DMS 273 (cell line): ENCODE measurements around the gene CHST8.

Experiments
- DNase-seq: peaks from one replicate; lab custom pipeline; 2025; ENCODE audit not compliant: unreplicated experiment; lab: John Stamatoyannopoulos, UW

The CHST8 gene

GRCh38 chr19:33785795-33786194 lies 164.0 kb downstream of the CHST8 start:
- DNase-seq = no peak

GRCh38 chr19:33788676-33789075 lies 166.9 kb downstream of the CHST8 start:
- DNase-seq = no peak

- no peak for DNase-seq
Observed at GRCh38 chr19:33789344-33789743, 167.6 kb downstream of the CHST8 start.

GRCh38 chr19:33794683-33795369 lies 173.1 kb downstream of the CHST8 start:
- no peak for DNase-seq

GRCh38 chr19:33795370-33796163 lies 173.8 kb downstream of the CHST8 start:
- DNase-seq = peak; percentile 92

GRCh38 chr19:33796164-33796875 lies 174.6 kb downstream of the CHST8 start, which contains the start of gene KCTD15:
TSS of gene KCTD15 (plus strand) at chr19:33796870. CDS start at chr19:33800455, 3,585 bp downstream.
- DNase-seq = peak; percentile 82

GRCh38 chr19:33797802-33798671 lies 176.3 kb downstream of the CHST8 start:
- DNase-seq = peak; percentile 60

GRCh38 chr19:33798681-33799111 lies 176.9 kb downstream of the CHST8 start:
- DNase-seq = no peak

GRCh38 chr19:33799476-33799875 lies 177.7 kb downstream of the CHST8 start:
- DNase-seq = no peak

GRCh38 chr19:33800012-33800680 lies 178.4 kb downstream of the CHST8 start:
- DNase-seq = no peak

GRCh38 chr19:33801411-33801810 lies 179.7 kb downstream of the CHST8 start:
- no peak for DNase-seq

GRCh38 chr19:33802001-33802400 lies 180.2 kb downstream of the CHST8 start:
- DNase-seq = no peak

- no peak for DNase-seq
Observed at GRCh38 chr19:33802801-33803200, 181.0 kb downstream of the CHST8 start.

GRCh38 chr19:33803383-33803782 lies 181.6 kb downstream of the CHST8 start:
- no peak for DNase-seq

GRCh38 chr19:33804021-33804799 lies 182.5 kb downstream of the CHST8 start:
- DNase-seq = no peak

- no peak for DNase-seq
Observed at GRCh38 chr19:33805313-33805712, 183.6 kb downstream of the CHST8 start.

- no peak for DNase-seq
Observed at GRCh38 chr19:33805840-33806433, 184.2 kb downstream of the CHST8 start.

- no peak for DNase-seq
Observed at GRCh38 chr19:33806434-33806881, 184.7 kb downstream of the CHST8 start.

GRCh38 chr19:33808399-33808798 lies 186.6 kb downstream of the CHST8 start:
- no peak for DNase-seq
